Mesodermal cell (in vitro differentiated cells): ENCODE data around the gene TBC1D8. TPM values are rescaled to one million over a fixed set of nuclear protein-coding genes. Genes with fewer than 3 reads are reported as not detected.
A peak's percentile ranks its signal among the peaks of the same experiment; 100 is the strongest.

Experiments used
- H3K27ac ChIP-seq: 2 replicates; pipeline ENCODE4 v1.7.0; 2013; ENCODE audit warnings: mild to moderate bottlenecking, low read depth, low read length, moderate library complexity; ENCODE audit not compliant: severe bottlenecking
- H3K36me3 ChIP-seq: 2 replicates; pipeline ENCODE4 v1.7.1; 2013; ENCODE audit warnings: mild to moderate bottlenecking, low read length, moderate library complexity; ENCODE audit not compliant: control insufficient read depth, insufficient read depth
- H3K4me1 ChIP-seq: one replicate; pipeline ENCODE4 v1.7.1; 2013; ENCODE audit warnings: mild to moderate bottlenecking, low read length; ENCODE audit not compliant: insufficient read depth, control insufficient read depth, poor library complexity, severe bottlenecking
- H3K4me3 ChIP-seq: 2 replicates; pipeline ENCODE4 v1.7.0; 2013; ENCODE audit warnings: low read length, control low read depth, mild to moderate bottlenecking; ENCODE audit not compliant: insufficient read depth, poor library complexity, severe bottlenecking; ENCODE audit errors: extremely low read depth
- H3K9me3 ChIP-seq: 2 replicates; pipeline ENCODE4 v1.7.1; 2013; ENCODE audit warnings: mild to moderate bottlenecking, low read length, moderate library complexity; ENCODE audit not compliant: control insufficient read depth
- WGBS, 2 experiments: methylation state at CpG; one replicate each; pipeline ENCODE4 v1.1.5; 2013; ENCODE audit warnings: missing lambda C conversion rate in 2 of 2; ENCODE audit not compliant: insufficient coverage in 2 of 2; 5-methylcytosine and 5-hydroxymethylcytosine counted together
- polyA plus RNA-seq, 2 experiments: library from polyadenylated mRNA; stranded (reverse); fragments of 50-300 nt; gene quantifications; one replicate each; pipeline ENCODE4 v1.2.3, GENCODE V29; 2013

The TBC1D8 gene
- 3.5 TPM for polyA plus RNA-seq (2013, experiment 1 of 2)
- 3.1 TPM for polyA plus RNA-seq (2013, experiment 2 of 2)

GRCh38 chr2:101151146-101151858, at the start of gene TBC1D8:
Gene TBC1D8 (minus strand): TSS chr2:101151382. CDS start chr2:101151253, 129 bp downstream.
- 0% methylated on average over 29 to 45 of the region's 81 CpGs for WGBS, 2 experiments
- Histone ChIP-seq H3K4me1 (peaks cover 4% of the 10 kb centered on the region), H3K36me3 (no peaks in the 10 kb centered on the region), H3K27ac (no peak within 1 kb of the TSS), H3K9me3 (no peaks in the 10 kb centered on the region), H3K4me3 (peak within 1 kb of the TSS; percentile 50)

GRCh38 chr2:101200676-101201075, 49.5 kb upstream of the TBC1D8 start:
- 92 to 95% methylated on average over 2 of the region's 2 CpGs for WGBS, 2 experiments
- Histone ChIP-seq H3K27ac (no peak overlapping the region), H3K36me3 (no peaks in the 10 kb centered on the region), H3K4me3 (no peak overlapping the region), H3K4me1 (no peaks in the 10 kb centered on the region), H3K9me3 (no peaks in the 10 kb centered on the region)

GRCh38 chr2:101199251-101199791, 48.1 kb upstream of the TBC1D8 start:
- no peaks in the 10 kb centered on the region for H3K36me3 ChIP-seq
- H3K4me1 ChIP-seq: no peaks in the 10 kb centered on the region
- H3K4me3 ChIP-seq: no peak overlapping the region
- H3K9me3 ChIP-seq: no peaks in the 10 kb centered on the region
- no peak overlapping the region for H3K27ac ChIP-seq
- WGBS, 2 experiments: 100% methylated on average over 2 to 3 of the region's 7 CpGs

GRCh38 chr2:101197814-101198213, 46.6 kb upstream of the TBC1D8 start:
- no peaks in the 10 kb centered on the region for H3K36me3 ChIP-seq
- H3K9me3 ChIP-seq: no peaks in the 10 kb centered on the region
- 93 to 95% methylated on average over 10 to 11 of the region's 12 CpGs for WGBS, 2 experiments
- H3K4me1 ChIP-seq: no peaks in the 10 kb centered on the region
- H3K4me3 ChIP-seq: no peak overlapping the region
- H3K27ac ChIP-seq: no peak overlapping the region

GRCh38 chr2:101197215-101197745, 46.1 kb upstream of the TBC1D8 start:
- no CpG with 5 or more reads among the region's 1 CpG for WGBS, 2 experiments
- H3K4me3 ChIP-seq: no peak overlapping the region
- H3K27ac ChIP-seq: no peak overlapping the region
- no peaks in the 10 kb centered on the region for H3K9me3 ChIP-seq
- no peaks in the 10 kb centered on the region for H3K36me3 ChIP-seq
- no peaks in the 10 kb centered on the region for H3K4me1 ChIP-seq

- Histone ChIP-seq H3K4me3 (no peak overlapping the region), H3K27ac (no peak overlapping the region), H3K4me1 (no peaks in the 10 kb centered on the region), H3K36me3 (no peaks in the 10 kb centered on the region), H3K9me3 (no peaks in the 10 kb centered on the region)
- 92 to 93% methylated on average over 5 to 9 of the region's 9 CpGs for WGBS, 2 experiments
Observed at GRCh38 chr2:101195871-101196661, 44.9 kb upstream of the TBC1D8 start.

- peaks cover 5% of the 10 kb centered on the region for H3K9me3 ChIP-seq
- H3K4me3 ChIP-seq: no peak overlapping the region
- no peaks in the 10 kb centered on the region for H3K36me3 ChIP-seq
- 91 to 98% methylated on average over 8 to 11 of the region's 11 CpGs for WGBS, 2 experiments
- no peak overlapping the region for H3K27ac ChIP-seq
- no peaks in the 10 kb centered on the region for H3K4me1 ChIP-seq
Observed at GRCh38 chr2:101193033-101193626, 41.9 kb upstream of the TBC1D8 start.

- Histone ChIP-seq H3K27ac (no peak overlapping the region), H3K9me3 (peaks cover 5% of the 10 kb centered on the region), H3K4me1 (no peaks in the 10 kb centered on the region), H3K4me3 (no peak overlapping the region), H3K36me3 (no peaks in the 10 kb centered on the region)
- WGBS, 2 experiments: 49 to 63% methylated on average over 2 to 5 of the region's 9 CpGs
Observed at GRCh38 chr2:101190747-101191516, 39.8 kb upstream of the TBC1D8 start.

- Histone ChIP-seq H3K9me3 (peaks cover 5% of the 10 kb centered on the region), H3K36me3 (no peaks in the 10 kb centered on the region), H3K4me1 (no peaks in the 10 kb centered on the region), H3K27ac (no peak overlapping the region), H3K4me3 (no peak overlapping the region)
- 58 to 70% methylated on average over 3 of the region's 5 CpGs for WGBS, 2 experiments
Observed at GRCh38 chr2:101188683-101189405, 37.7 kb upstream of the TBC1D8 start.
